Esophagus (tissue), 2 donors: Measurements from ENCODE around the gene SFXN5. TPM values are rescaled to one million over a fixed set of nuclear protein-coding genes. Genes with fewer than 3 reads are reported as not detected.

Source experiments
- H3K27ac ChIP-seq, 2 donors: one replicate each; pipeline ENCODE4 v1.5.1; 2013; ENCODE audit warnings: low read depth in 2 of 2, mild to moderate bottlenecking in 2 of 2, inconsistent platforms in 1 of 2, low read length in 1 of 2, moderate library complexity in 1 of 2
- H3K27me3 ChIP-seq, 2 donors: one replicate each; pipeline ENCODE4 v1.6.1; 2013; ENCODE audit warnings: low read length in 2 of 2, control low read depth in 1 of 2, mild to moderate bottlenecking in 1 of 2; ENCODE audit not compliant: insufficient read depth in 2 of 2, control insufficient read depth in 1 of 2
- H3K36me3 ChIP-seq, 2 donors: one replicate each; pipeline ENCODE4 v1.6.1; 2013; ENCODE audit warnings: low read length in 1 of 2; ENCODE audit not compliant: control insufficient read depth in 2 of 2, insufficient read depth in 2 of 2
- H3K4me1 ChIP-seq, 2 donors: one replicate each; pipeline ENCODE4 v1.6.1; 2013; ENCODE audit warnings: low read length in 1 of 2; ENCODE audit not compliant: control insufficient read depth in 2 of 2, insufficient read depth in 2 of 2
- H3K4me3 ChIP-seq, 2 donors: one replicate each; pipeline ENCODE4 v1.5.1; 2013; ENCODE audit warnings: low read length in 2 of 2, mild to moderate bottlenecking in 2 of 2, low read depth in 1 of 2, moderate library complexity in 1 of 2
- H3K9me3 ChIP-seq, 2 donors: one replicate each; pipeline ENCODE4 v1.6.1; 2013; ENCODE audit warnings: mild to moderate bottlenecking in 2 of 2, low read depth in 1 of 2, low read length in 1 of 2, moderate library complexity in 1 of 2; ENCODE audit not compliant: control insufficient read depth in 2 of 2, insufficient read depth in 1 of 2
- WGBS, 2 donors: extraction: QIAGEN DNeasy Blood & Tissue Kit; methylation state at CpG; one replicate each; pipeline ENCODE4 v1.1.7; 2013; 5-methylcytosine and 5-hydroxymethylcytosine counted together
- polyA plus RNA-seq, 2 donors: library from polyadenylated mRNA; stranded (reverse); fragments of 200-250 nt; gene quantifications; one replicate each; pipeline ENCODE4 v1.2.3, GENCODE V29; 2013
- donor health status: healthy with polysubstance abuse.
- donor health status: Bipolar disorder and iron deficiency.

Gene SFXN5
- polyA plus RNA-seq, 2 donors: 4.2 to 6.6 TPM

GRCh38 chr2:72973566-72974435 lies 97.7 kb downstream of the SFXN5 start:
- no peaks in the 10 kb centered on the region for H3K36me3 ChIP-seq
- no peak overlapping the region for H3K4me3 ChIP-seq
- H3K27me3 ChIP-seq: no peaks in the 10 kb centered on the region
- WGBS, 2 donors: 56 to 61% methylated on average over 12 of the region's 12 CpGs
- no peaks in the 10 kb centered on the region for H3K4me1 ChIP-seq
- no peaks in the 10 kb centered on the region for H3K9me3 ChIP-seq
- no peak overlapping the region for H3K27ac ChIP-seq

- no peaks in the 10 kb centered on the region for H3K4me1 ChIP-seq
- H3K4me3 ChIP-seq: no peak overlapping the region
- H3K27me3 ChIP-seq: no peaks in the 10 kb centered on the region
- no peaks in the 10 kb centered on the region for H3K36me3 ChIP-seq
- 88 to 90% methylated on average over 8 of the region's 8 CpGs for WGBS, 2 donors
- no peaks in the 10 kb centered on the region for H3K9me3 ChIP-seq
- H3K27ac ChIP-seq: no peak overlapping the region
These were observed 98.4 kb downstream of the SFXN5 start for GRCh38 chr2:72973137-72973535.

- Histone ChIP-seq H3K27me3 (no peaks in the 10 kb centered on the region), H3K36me3 (no peaks in the 10 kb centered on the region)
- 86 to 92% methylated on average over 12 of the region's 12 CpGs for WGBS, 2 donors
These were observed 99.0 kb downstream of the SFXN5 start for GRCh38 chr2:72972352-72973136.

DNA sequence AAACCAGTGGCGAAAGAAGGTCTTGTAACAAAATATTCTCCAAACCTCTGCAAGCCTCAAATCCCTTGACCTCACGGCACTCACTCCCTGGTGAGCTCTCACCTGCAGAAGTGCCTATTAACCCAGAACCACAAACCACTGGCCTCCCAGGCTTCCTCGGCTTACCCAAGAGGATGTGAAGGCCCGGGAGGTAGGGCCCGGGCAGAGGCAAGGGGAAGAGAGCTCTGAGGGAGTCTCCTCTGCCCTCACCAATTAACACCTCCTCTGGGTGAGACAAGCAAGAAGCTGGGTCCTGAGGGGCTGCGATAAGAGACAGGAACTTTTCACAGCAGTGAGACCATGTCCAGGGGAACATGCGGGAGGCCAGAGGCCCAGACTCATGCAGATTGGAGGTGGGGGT lies 100.5 kb downstream of the SFXN5 start:
- Histone ChIP-seq H3K9me3 (no peaks in the 10 kb centered on the region), H3K4me3 (no peak overlapping the region), H3K27me3 (no peaks in the 10 kb centered on the region), H3K36me3 (no peaks in the 10 kb centered on the region), H3K27ac (no peak overlapping the region), H3K4me1 (no peaks in the 10 kb centered on the region)
- WGBS, 2 donors: 90 to 92% methylated on average over 7 of the region's 7 CpGs

More at GRCh38 chr2:72972352-72973136, 99.0 kb downstream of the SFXN5 start:
- Histone ChIP-seq H3K4me1 (no peaks in the 10 kb centered on the region), H3K27ac (no peak overlapping the region), H3K9me3 (no peaks in the 10 kb centered on the region), H3K4me3 (no peak overlapping the region)

- 71 to 77% methylated on average over 4 of the region's 4 CpGs for WGBS, 2 donors
These were observed 101.8 kb downstream of the SFXN5 start for GRCh38 chr2:72969706-72970105.

DNA sequence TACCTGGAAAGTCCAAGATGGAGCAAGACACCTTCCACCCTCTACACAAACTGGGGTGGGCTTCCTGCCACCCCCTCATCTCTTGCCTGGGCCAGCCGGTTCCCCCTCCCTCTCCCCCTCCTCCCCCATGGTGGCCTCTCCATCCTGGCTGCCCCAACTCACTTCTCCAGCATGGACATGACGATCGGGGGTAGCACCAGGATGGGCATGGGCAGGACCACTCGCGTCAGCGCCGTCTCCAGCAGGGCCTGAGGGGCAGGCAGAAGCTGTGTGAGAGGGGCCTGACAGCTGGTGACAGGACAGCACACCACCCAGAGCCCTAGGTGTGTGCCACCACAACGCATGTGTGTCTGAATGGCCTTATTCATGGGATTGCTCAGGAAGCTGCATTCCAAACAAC lies 103.2 kb downstream of the SFXN5 start:
- Histone ChIP-seq H3K27ac (no peak overlapping the region), H3K27me3 (no peaks in the 10 kb centered on the region), H3K4me3 (no peak overlapping the region), H3K4me1 (no peaks in the 10 kb centered on the region), H3K9me3 (no peaks in the 10 kb centered on the region), H3K36me3 (no peaks in the 10 kb centered on the region)
- 91 to 92% methylated on average over 8 of the region's 8 CpGs for WGBS, 2 donors

More at GRCh38 chr2:72969706-72970105, 101.8 kb downstream of the SFXN5 start:
- Histone ChIP-seq H3K27me3 (no peaks in the 10 kb centered on the region), H3K27ac (no peak overlapping the region), H3K9me3 (no peaks in the 10 kb centered on the region), H3K36me3 (no peaks in the 10 kb centered on the region), H3K4me1 (no peaks in the 10 kb centered on the region), H3K4me3 (no peak overlapping the region)

DNA sequence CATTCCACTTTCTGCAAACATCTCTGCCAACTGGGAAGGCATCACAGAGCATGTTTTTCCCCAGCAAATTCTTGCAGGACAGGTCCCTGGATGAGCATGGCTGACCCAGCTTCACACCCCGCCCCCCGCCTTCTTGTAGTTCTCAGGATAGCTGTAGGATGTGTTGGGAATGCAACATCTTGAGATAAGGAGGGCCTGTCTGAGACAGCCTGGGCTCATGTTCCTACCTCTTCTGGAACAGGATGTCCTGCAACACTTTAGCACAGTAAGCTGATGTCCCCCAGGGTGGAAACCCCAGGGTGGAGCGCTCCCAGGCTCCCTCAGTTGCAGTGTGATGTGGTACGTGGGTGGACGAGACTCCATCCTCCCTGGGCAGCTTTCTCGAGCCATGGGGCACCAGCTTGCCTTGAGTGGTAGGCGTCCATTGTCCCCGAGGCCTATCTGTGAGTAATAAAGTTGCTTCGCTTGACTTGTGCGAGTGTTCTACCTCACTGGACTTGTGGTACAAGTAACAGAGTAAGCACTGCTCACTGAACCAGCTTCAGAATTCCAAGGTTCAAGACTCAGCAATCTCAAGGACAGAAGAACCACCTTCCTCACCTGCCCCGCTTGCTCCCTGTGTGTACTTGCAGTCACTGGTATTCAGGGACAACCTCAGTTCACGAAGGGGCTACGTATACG lies 105.6 kb downstream of the SFXN5 start:
- H3K4me3 ChIP-seq: no peak overlapping the region
- no peaks in the 10 kb centered on the region for H3K27me3 ChIP-seq
- no peak overlapping the region for H3K27ac ChIP-seq
- no peaks in the 10 kb centered on the region for H3K4me1 ChIP-seq
- WGBS, 2 donors: 93 to 94% methylated on average over 14 of the region's 14 CpGs
- no peaks in the 10 kb centered on the region for H3K9me3 ChIP-seq
- peaks cover 0 to 4% of the 10 kb centered on the region in 2 donors for H3K36me3 ChIP-seq

DNA sequence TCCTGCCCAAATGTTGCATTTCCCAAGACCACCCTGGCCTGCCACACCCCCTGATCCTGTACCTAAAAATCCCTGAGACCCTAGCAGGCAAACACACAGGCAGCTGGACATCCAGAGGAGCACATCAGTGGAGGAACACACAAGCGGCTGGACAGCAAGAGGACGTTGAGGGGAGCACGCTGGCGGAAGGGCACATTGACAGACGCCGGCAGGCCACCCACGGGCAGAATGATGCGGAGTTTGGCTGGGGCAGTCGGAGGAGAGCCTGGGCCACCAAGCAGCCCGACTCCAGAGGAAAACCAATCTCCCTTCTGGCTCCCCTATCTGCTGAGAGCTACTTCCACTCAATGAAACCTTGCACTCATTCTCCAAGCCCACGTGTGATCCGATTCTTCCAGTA lies 106.5 kb downstream of the SFXN5 start:
- no peaks in the 10 kb centered on the region for H3K9me3 ChIP-seq

GRCh38 chr2:72964146-72964525 lies 107.4 kb downstream of the SFXN5 start:
- Histone ChIP-seq H3K36me3 (peaks cover 0 to 4% of the 10 kb centered on the region in 2 donors), H3K27ac (no peak overlapping the region), H3K4me1 (no peaks in the 10 kb centered on the region), H3K27me3 (no peaks in the 10 kb centered on the region), H3K9me3 (no peaks in the 10 kb centered on the region), H3K4me3 (no peak overlapping the region)
- 91 to 94% methylated on average over 6 of the region's 6 CpGs for WGBS, 2 donors

More for the DNA sequence above, 106.5 kb downstream of the SFXN5 start:
- no peaks in the 10 kb centered on the region for H3K27me3 ChIP-seq
- 83 to 90% methylated on average over 12 of the region's 12 CpGs for WGBS, 2 donors
- no peak overlapping the region for H3K27ac ChIP-seq
- peaks cover 0 to 4% of the 10 kb centered on the region in 2 donors for H3K36me3 ChIP-seq
- no peaks in the 10 kb centered on the region for H3K4me1 ChIP-seq
- H3K4me3 ChIP-seq: no peak overlapping the region
